ENCODE data around the gene SMIM24. TPM values are rescaled to one million over a fixed set of nuclear protein-coding genes. Genes with fewer than 3 reads are reported as not detected.

The SMIM24 gene
- total and polyA plus RNA-seq, 5 experiments from 2014 or later: 0.43 to 0.57 (median 0.53) TPM; not detected in 2

- Mint-ChIP-seq H3K4me1 (peaks cover 12 to 23% (median 12%) of the 10 kb centered on the region in 4 donors), H3K27ac (no peak overlapping the region), H3K27me3 (no peaks in the 10 kb centered on the region), H3K4me3 (no peak overlapping the region), H3K36me3 (no peaks in the 10 kb centered on the region), H3K9me3 (no peaks in the 10 kb centered on the region)
- DNase-seq (no peak), ATAC-seq (no peak)
- POLR2A ChIA-PET: no interaction called here
Observed at GRCh38 chr19:3476830-3477229, 3.5 kb downstream of the SMIM24 start.

- Mint-ChIP-seq H3K4me1 (peaks cover 10 to 23% (median 12%) of the 10 kb centered on the region in 4 donors), H3K9me3 (no peaks in the 10 kb centered on the region), H3K4me3 (no peak overlapping the region), H3K27ac (no peak overlapping the region), H3K36me3 (no peaks in the 10 kb centered on the region), H3K27me3 (no peaks in the 10 kb centered on the region)
- ATAC-seq (no peak), DNase-seq (no peak)
- POLR2A ChIA-PET: no interaction called here
Observed at GRCh38 chr19:3475449-3475848, 4.9 kb downstream of the SMIM24 start.

- H3K27ac Mint-ChIP-seq: no peak overlapping the region
- no peak for DNase-seq
- H3K4me1 Mint-ChIP-seq: peaks cover 10 to 20% (median 12%) of the 10 kb centered on the region in 4 donors
- POLR2A ChIA-PET: no interaction called here
- H3K27me3 Mint-ChIP-seq: no peaks in the 10 kb centered on the region
- H3K9me3 Mint-ChIP-seq: no peaks in the 10 kb centered on the region
- no peaks in the 10 kb centered on the region for H3K36me3 Mint-ChIP-seq
- H3K4me3 Mint-ChIP-seq: no peak overlapping the region
- no peak for ATAC-seq
Observed at GRCh38 chr19:3474614-3475013, 5.7 kb downstream of the SMIM24 start.

GRCh38 chr19:3474010-3474409 lies 6.3 kb downstream of the SMIM24 start:
- no peak for ATAC-seq
- H3K27ac Mint-ChIP-seq: no peak overlapping the region
- POLR2A ChIA-PET: no interaction called here

GRCh38 chr19:3471954-3472655 lies 8.2 kb downstream of the SMIM24 start:
- Mint-ChIP-seq H3K4me3 (no peak overlapping the region), H3K9me3 (no peaks in the 10 kb centered on the region), H3K27ac (peak overlapping the region in 1 of 10 donors; percentile 29), H3K36me3 (no peaks in the 10 kb centered on the region), H3K4me1 (peaks cover 0 to 2% (median 0%) of the 10 kb centered on the region in 4 donors), H3K27me3 (no peaks in the 10 kb centered on the region)
- ATAC-seq (peak in 1 of 2 donors; percentile 46), DNase-seq (peak in 8 of 10 donors; percentile 16 to 43 (median 34))
- POLR2A ChIA-PET: interaction anchor here (0.6 kb wide), 1 partner anchor 92 kb away, joined by 3 read pairs; no protein-coding TSS in a partner anchor

More at GRCh38 chr19:3474010-3474409, 6.3 kb downstream of the SMIM24 start:
- Mint-ChIP-seq H3K4me3 (no peak overlapping the region), H3K36me3 (no peaks in the 10 kb centered on the region), H3K27me3 (no peaks in the 10 kb centered on the region), H3K9me3 (no peaks in the 10 kb centered on the region), H3K4me1 (peaks cover 6 to 14% (median 10%) of the 10 kb centered on the region in 4 donors)
- no peak for DNase-seq

- Mint-ChIP-seq H3K9me3 (no peaks in the 10 kb centered on the region), H3K27ac (peak overlapping the region in 4 of 10 donors; percentile 32 to 69 (median 40)), H3K4me1 (peaks cover 0 to 2% (median 0%) of the 10 kb centered on the region in 4 donors), H3K36me3 (peaks cover 0 to 4% (median 0%) of the 10 kb centered on the region in 3 donors), H3K27me3 (no peaks in the 10 kb centered on the region), H3K4me3 (no peak overlapping the region)
- no peak for ATAC-seq
- POLR2A ChIA-PET: interaction anchor here (0.6 kb wide), 1 partner anchor 863 kb away, joined by 5 read pairs; no protein-coding TSS in a partner anchor
- no peak for DNase-seq
Observed at GRCh38 chr19:3470500-3471128, 9.7 kb downstream of the SMIM24 start.

GRCh38 chr19:3469638-3470499 lies 10.5 kb downstream of the SMIM24 start:
- DNase-seq (no peak), ATAC-seq (no peak)
- peaks cover 0 to 2% (median 0%) of the 10 kb centered on the region in 4 donors for H3K4me1 Mint-ChIP-seq
- peaks cover 0 to 7% (median 0%) of the 10 kb centered on the region in 3 donors for H3K36me3 Mint-ChIP-seq
- POLR2A ChIA-PET: no interaction called here
- H3K27ac Mint-ChIP-seq: peak overlapping the region in 1 of 10 donors; percentile 32
- H3K27me3 Mint-ChIP-seq: no peaks in the 10 kb centered on the region
- H3K4me3 Mint-ChIP-seq: no peak overlapping the region
- no peaks in the 10 kb centered on the region for H3K9me3 Mint-ChIP-seq

- Mint-ChIP-seq H3K4me3 (no peak overlapping the region), H3K36me3 (peaks cover 0 to 7% (median 0%) of the 10 kb centered on the region in 3 donors), H3K9me3 (no peaks in the 10 kb centered on the region), H3K27me3 (no peaks in the 10 kb centered on the region), H3K4me1 (peaks cover 0 to 2% (median 0%) of the 10 kb centered on the region in 4 donors), H3K27ac (peak overlapping the region in 1 of 10 donors; percentile 27)
- ATAC-seq (no peak), DNase-seq (no peak)
- POLR2A ChIA-PET: no interaction called here
Observed at GRCh38 chr19:3468211-3468610, 12.1 kb downstream of the SMIM24 start.

GRCh38 chr19:3467437-3468198 lies 12.7 kb downstream of the SMIM24 start:
- POLR2A ChIA-PET: no interaction called here
- DNase-seq (no peak), ATAC-seq (no peak)
- Mint-ChIP-seq H3K36me3 (peaks cover 0 to 9% (median 0%) of the 10 kb centered on the region in 3 donors), H3K27ac (no peak overlapping the region), H3K4me1 (peaks cover 0 to 4% (median 0%) of the 10 kb centered on the region in 4 donors), H3K4me3 (no peak overlapping the region), H3K9me3 (no peaks in the 10 kb centered on the region), H3K27me3 (no peaks in the 10 kb centered on the region)

- POLR2A ChIA-PET: no interaction called here
Observed at GRCh38 chr19:3466635-3467034, 13.7 kb downstream of the SMIM24 start.

GRCh38 chr19:3465552-3465951 lies 14.8 kb downstream of the SMIM24 start:
- ATAC-seq: no peak
- peaks cover 0 to 4% (median 0%) of the 10 kb centered on the region in 4 donors for H3K4me1 Mint-ChIP-seq
- H3K27me3 Mint-ChIP-seq: no peaks in the 10 kb centered on the region
- POLR2A ChIA-PET: interaction anchor here (1.4 kb wide), 1 partner anchor 14 kb away, joined by 4 read pairs; the partner anchor contains the start of gene SMIM24
- peak overlapping the region in 1 of 10 donors; percentile 51 for H3K27ac Mint-ChIP-seq
- H3K9me3 Mint-ChIP-seq: no peaks in the 10 kb centered on the region
- no peak overlapping the region for H3K4me3 Mint-ChIP-seq
- DNase-seq: no peak
- H3K36me3 Mint-ChIP-seq: peaks cover 0 to 15% (median 0%) of the 10 kb centered on the region in 3 donors

More at GRCh38 chr19:3466635-3467034, 13.7 kb downstream of the SMIM24 start:
- Mint-ChIP-seq H3K27ac (no peak overlapping the region), H3K4me3 (no peak overlapping the region), H3K27me3 (no peaks in the 10 kb centered on the region), H3K9me3 (no peaks in the 10 kb centered on the region), H3K36me3 (peaks cover 0 to 12% (median 0%) of the 10 kb centered on the region in 3 donors), H3K4me1 (peaks cover 0 to 4% (median 0%) of the 10 kb centered on the region in 4 donors)
- ATAC-seq (no peak), DNase-seq (no peak)
